Activated T-helper 1 cell treated with Interleukin-2 at 50 U/mL for 16 hours (primary cell): ENCODE measurements around the gene COX4I2.
"Not testable (repeated sequence)": the region's sequence is repeated elsewhere in the genome, so short reads cannot be mapped to it uniquely, and the experiment has no call there.

Source experiments
- DNase-seq: peaks from one replicate; pipeline ENCODE4 v3.0.0-alpha.2; 2020; ENCODE audit warnings: low read depth

COX4I2 gene

GRCh38 chr20:31637660-31638059 is at the start of gene COX4I2:
Gene COX4I2, plus strand, starts transcription at chr20:31637912. Its CDS starts 1,106 bp downstream, at chr20:31639018.
- DNase-seq: no peak

GRCh38 chr20:31590717-31591225 is 46.9 kb upstream of the COX4I2 start:
- no peak for DNase-seq

- no peak for DNase-seq
Measured at GRCh38 chr20:31593221-31594001, 44.3 kb upstream of the COX4I2 start.

- no peak for DNase-seq
Measured at GRCh38 chr20:31594002-31594557, 43.6 kb upstream of the COX4I2 start.

GRCh38 chr20:31594558-31595379 is 42.9 kb upstream of the COX4I2 start:
- no peak for DNase-seq

GRCh38 chr20:31595380-31595653 is 42.4 kb upstream of the COX4I2 start:
- DNase-seq: no peak

- no peak for DNase-seq
Measured at GRCh38 chr20:31595654-31596411, 41.9 kb upstream of the COX4I2 start.

GRCh38 chr20:31596412-31596715 is 41.3 kb upstream of the COX4I2 start:
- DNase-seq: not testable (repeated sequence)

GRCh38 chr20:31596831-31597480 is 40.8 kb upstream of the COX4I2 start:
- no peak for DNase-seq

GRCh38 chr20:31597481-31597855 is 40.2 kb upstream of the COX4I2 start:
- DNase-seq: no peak

- DNase-seq: no peak
Measured at GRCh38 chr20:31602431-31602778, 35.3 kb upstream of the COX4I2 start.

GRCh38 chr20:31602779-31603441 is 34.8 kb upstream of the COX4I2 start:
- DNase-seq: no peak

GRCh38 chr20:31603822-31604566 is 33.7 kb upstream of the COX4I2 start:
- DNase-seq: peak; percentile 67

- no peak for DNase-seq
Measured at GRCh38 chr20:31604567-31605030, 33.1 kb upstream of the COX4I2 start.

- peak; percentile 73 for DNase-seq
Measured at GRCh38 chr20:31605031-31605901, 32.4 kb upstream of the COX4I2 start, which contains the start of gene ID1. Gene ID1, plus strand, starts transcription at chr20:31605289. Its CDS starts 99 bp downstream, at chr20:31605388.

GRCh38 chr20:31605902-31606803 is 31.6 kb upstream of the COX4I2 start:
- no peak for DNase-seq

GRCh38 chr20:31606804-31607639 is 30.7 kb upstream of the COX4I2 start:
- no peak for DNase-seq
